Effector memory CD4-positive, alpha-beta T cell (primary cell): ENCODE data around the gene SLC17A7.
"Not testable (repeated sequence)": the region's sequence is repeated elsewhere in the genome, so short reads cannot be mapped to it uniquely, and the experiment has no call there.

Experiments
- DNase-seq, 3 donors: peaks; one replicate each; pipeline ENCODE4 v3.0.0-alpha.2; 2020
- H3K27ac ChIP-seq: 2 replicates; pipeline ENCODE4 v1.7.0; 2013; ENCODE audit warnings: mild to moderate bottlenecking, low read length, moderate library complexity; ENCODE audit not compliant: insufficient read depth, poor library complexity, severe bottlenecking
- H3K27me3 ChIP-seq: replicated peaks from 2 replicates; pipeline ENCODE4 v1.7.0; 2013; ENCODE audit warnings: mild to moderate bottlenecking, low read length; ENCODE audit not compliant: insufficient read depth, control insufficient read depth, poor library complexity, severe bottlenecking
- H3K36me3 ChIP-seq: 2 replicates; pipeline ENCODE4 v1.7.0; 2013; ENCODE audit warnings: mild to moderate bottlenecking, low read length, moderate library complexity; ENCODE audit not compliant: control insufficient read depth, insufficient read depth
- H3K4me1 ChIP-seq: 2 replicates; pipeline ENCODE4 v1.7.0; 2013; ENCODE audit warnings: low read length, mild to moderate bottlenecking; ENCODE audit not compliant: control insufficient read depth, insufficient read depth, poor library complexity, severe bottlenecking
- H3K4me3 ChIP-seq: 2 replicates; pipeline ENCODE4 v1.7.0; 2013; ENCODE audit warnings: low read length, low read depth, mild to moderate bottlenecking; ENCODE audit not compliant: insufficient read depth, poor library complexity, severe bottlenecking
- H3K9me3 ChIP-seq: 2 replicates; pipeline ENCODE4 v1.7.0; 2013; ENCODE audit warnings: mild to moderate bottlenecking, low read length, moderate library complexity; ENCODE audit not compliant: control insufficient read depth

Gene SLC17A7

DNA sequence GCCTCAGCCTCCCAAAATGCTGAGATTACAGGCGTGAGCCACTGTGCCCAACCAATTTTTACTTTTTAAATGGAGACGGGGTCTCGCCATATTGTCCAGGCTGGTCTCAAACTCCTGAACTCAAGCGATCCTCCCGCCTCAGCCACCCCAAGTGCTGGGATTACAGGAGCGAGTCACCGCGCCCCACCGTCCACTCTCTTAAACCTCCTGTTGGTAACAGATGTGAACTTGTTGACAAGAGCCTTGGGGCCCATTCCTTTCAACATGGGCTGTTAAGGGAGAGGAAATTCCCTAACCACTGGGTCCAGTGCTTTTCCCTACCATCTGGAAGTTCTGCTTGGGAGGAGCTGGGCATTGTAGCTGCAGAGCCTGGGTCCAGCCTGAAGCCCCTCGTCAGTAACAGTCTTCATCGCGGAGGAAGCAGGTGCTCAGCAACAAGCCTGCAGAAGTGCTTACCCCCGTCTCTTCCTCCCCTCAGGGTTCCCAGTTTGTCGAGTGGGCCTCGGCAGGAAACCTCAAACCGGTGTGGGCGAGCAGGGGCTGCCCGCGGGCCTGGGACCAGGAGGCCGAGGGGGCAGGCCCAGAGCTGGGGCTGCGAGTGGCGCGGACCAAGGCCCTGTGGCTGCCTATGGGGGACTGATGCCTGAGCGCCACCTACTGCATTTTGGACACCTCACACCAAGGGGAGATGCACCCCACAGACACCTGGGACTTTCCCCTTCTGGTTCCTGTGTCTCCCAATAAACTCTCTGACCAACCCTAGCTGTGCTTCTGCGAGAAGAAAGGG is 28.7 kb upstream of the SLC17A7 start:
- no peak overlapping the region for H3K4me3 ChIP-seq
- H3K9me3 ChIP-seq: no peaks in the 10 kb centered on the region
- H3K27ac ChIP-seq: peak overlapping the region; percentile 93
- peaks cover 55% of the 10 kb centered on the region for H3K4me1 ChIP-seq
- H3K27me3 ChIP-seq: no peaks in the 10 kb centered on the region
- H3K36me3 ChIP-seq: peaks cover 14% of the 10 kb centered on the region
- DNase-seq: peak; percentile 71 to 83 (median 77)

DNA sequence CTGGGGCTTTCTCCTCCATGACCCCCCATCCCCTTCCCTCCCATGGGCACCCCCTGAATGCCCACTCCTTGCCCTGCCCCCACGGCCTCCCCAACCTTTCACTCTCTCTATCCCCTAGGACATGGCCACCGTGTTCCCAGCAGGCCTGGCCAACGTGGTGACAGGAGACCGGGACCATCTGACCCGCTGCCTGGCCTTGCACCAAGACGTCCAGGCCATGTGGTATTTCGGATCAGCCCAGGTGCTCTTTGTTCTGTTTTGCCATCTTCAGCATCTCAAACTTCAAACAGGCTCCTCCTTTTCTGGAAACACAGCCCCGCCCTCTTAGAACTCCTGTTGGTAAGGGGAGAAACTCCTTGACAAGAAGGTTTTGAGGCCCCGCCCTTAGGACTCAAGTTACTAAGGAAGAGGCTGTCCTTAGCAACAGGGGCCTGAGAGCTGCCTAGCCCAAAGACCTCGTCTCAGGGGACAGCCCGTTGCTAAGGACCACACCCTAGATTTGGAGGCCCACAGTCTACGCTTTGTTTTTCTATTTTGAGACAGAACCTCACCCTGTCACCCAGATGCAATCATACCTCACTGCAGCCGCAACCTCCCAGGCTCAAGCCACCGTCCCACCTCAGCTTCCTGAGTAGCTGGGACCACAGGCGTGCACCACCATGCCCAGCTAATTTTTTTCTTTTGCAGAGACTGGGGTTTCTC is 27.6 kb upstream of the SLC17A7 start:
- peak; percentile 90 to 94 (median 93) for DNase-seq
- Histone ChIP-seq H3K27me3 (no peaks in the 10 kb centered on the region), H3K9me3 (no peaks in the 10 kb centered on the region), H3K27ac (peak overlapping the region; percentile 93), H3K4me3 (peak overlapping the region; percentile 23), H3K4me1 (peaks cover 55% of the 10 kb centered on the region), H3K36me3 (peaks cover 24% of the 10 kb centered on the region)

DNA sequence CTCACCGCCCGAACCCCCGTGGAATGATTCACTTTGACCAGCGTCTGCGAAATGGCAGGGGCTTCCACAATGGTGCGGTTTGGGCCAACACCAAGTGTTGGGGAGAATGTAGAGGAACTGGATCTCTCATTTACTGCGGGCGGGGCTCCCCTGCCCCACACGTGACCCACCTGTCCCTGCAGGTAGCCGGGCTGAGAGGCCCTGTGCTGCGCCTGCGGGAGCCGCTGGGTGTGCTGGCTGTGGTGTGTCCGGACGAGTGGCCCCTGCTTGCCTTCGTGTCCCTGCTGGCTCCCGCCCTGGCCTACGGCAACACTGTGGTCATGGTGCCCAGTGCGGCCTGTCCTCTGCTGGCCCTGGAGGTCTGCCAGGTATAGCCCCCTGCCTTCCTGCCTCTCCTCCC is 26.9 kb upstream of the SLC17A7 start:
- Histone ChIP-seq H3K9me3 (no peaks in the 10 kb centered on the region), H3K27me3 (no peaks in the 10 kb centered on the region), H3K27ac (peak overlapping the region; percentile 93), H3K4me1 (peaks cover 48% of the 10 kb centered on the region), H3K4me3 (peak overlapping the region; percentile 23), H3K36me3 (peaks cover 26% of the 10 kb centered on the region)
- DNase-seq: no peak

DNA sequence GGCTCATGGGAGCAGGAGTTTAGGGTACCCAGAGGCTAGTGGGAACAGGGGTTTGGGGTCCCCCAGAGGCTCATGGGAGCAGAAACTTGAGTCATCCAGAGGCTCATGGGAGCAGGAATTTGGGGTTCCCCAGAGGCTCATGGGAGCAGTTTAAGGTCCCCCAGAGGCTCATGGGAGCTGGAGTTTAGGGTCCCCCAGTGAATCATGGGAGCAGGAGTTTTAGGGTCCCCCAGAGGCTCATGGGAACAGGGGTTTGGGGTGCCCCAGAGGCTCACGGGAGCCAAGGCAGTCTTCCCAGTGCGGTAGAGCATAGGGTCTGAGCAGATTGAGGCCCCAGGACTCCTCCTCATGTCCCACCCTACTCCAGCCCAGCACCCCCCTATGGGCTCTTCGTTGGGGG is 24.0 kb upstream of the SLC17A7 start:
- Histone ChIP-seq H3K4me1 (peaks cover 27% of the 10 kb centered on the region), H3K27me3 (no peaks in the 10 kb centered on the region), H3K4me3 (no peak overlapping the region), H3K36me3 (peaks cover 31% of the 10 kb centered on the region), H3K9me3 (no peaks in the 10 kb centered on the region), H3K27ac (peak overlapping the region; percentile 55)
- DNase-seq: no peak

DNA sequence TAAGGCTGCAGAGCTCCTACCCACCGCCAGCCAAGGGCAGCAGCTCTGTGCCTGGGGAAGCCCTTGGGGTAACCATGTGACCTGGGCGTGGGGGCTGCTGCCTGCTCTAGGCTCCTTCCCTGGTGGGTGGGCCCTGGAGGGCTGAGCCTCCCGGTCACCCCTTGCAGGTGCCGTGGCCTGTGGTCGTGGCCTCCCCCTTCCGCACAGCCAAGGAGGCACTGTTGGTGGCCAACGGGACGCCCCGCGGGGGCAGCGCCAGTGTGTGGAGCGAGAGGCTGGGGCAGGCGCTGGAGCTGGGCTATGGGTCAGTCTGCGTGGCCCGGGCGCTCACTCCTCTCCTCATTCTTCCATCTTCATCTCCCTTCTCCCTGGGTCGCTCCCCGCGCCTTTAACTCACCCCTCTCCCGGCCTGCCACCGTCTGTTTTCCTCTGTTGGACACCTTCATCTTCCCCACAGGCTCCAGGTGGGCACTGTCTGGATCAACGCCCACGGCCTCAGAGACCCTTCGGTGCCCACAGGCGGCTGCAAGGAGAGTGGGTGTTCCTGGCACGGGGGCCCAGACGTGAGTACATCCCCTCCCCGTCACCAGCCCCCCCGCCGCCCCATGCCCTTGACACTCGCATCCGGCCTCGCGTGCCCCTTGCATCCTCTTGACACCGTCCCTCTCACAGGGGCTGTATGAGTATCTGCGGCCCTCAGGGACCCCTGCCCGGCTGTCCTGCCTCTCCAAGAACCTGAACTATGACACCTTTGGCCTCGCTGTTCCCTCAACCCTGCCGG is 22.8 kb upstream of the SLC17A7 start:
- Histone ChIP-seq H3K27me3 (no peaks in the 10 kb centered on the region), H3K9me3 (no peaks in the 10 kb centered on the region), H3K4me1 (peaks cover 17% of the 10 kb centered on the region), H3K4me3 (no peak overlapping the region), H3K27ac (no peak overlapping the region), H3K36me3 (peaks cover 39% of the 10 kb centered on the region)
- no peak for DNase-seq

DNA sequence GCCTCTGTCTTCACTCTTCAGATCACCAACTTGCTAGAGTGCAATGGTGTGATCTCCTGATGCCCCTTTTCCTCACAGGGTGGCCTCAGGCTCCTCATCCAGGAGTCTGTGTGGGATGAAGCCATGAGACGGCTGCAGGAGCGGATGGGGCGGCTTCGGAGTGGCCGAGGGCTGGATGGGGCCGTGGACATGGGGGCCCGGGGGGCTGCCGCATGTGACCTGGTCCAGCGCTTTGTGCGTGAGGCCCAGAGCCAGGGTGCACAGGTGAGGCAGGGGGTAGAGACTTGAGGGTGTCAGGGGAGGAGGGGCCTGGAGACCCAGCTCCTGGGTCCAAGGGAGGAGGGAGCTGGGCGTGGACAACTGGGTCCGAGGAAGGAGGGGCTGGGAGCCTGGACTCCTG is 21.2 kb upstream of the SLC17A7 start:
- no peaks in the 10 kb centered on the region for H3K27me3 ChIP-seq
- no peak overlapping the region for H3K4me3 ChIP-seq
- H3K36me3 ChIP-seq: peaks cover 39% of the 10 kb centered on the region
- peaks cover 11% of the 10 kb centered on the region for H3K4me1 ChIP-seq
- H3K27ac ChIP-seq: no peak overlapping the region
- DNase-seq: no peak
- no peaks in the 10 kb centered on the region for H3K9me3 ChIP-seq

DNA sequence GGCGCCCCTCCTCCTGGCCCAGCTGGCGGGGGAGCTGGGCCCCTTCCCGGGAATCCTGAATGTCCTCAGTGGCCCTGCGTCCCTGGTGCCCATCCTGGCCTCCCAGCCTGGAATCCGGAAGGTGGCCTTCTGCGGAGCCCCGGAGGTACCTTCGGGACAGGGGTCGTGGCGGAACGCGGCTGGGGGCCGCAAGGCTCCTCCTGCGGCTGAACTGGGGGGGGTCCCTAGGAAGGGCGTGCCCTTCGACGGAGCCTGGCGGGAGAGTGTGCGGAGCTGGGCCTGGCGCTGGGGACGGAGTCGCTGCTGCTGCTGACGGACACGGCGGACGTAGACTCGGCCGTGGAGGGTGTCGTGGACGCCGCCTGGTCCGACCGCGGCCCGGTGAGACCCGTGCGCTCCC is 20.3 kb upstream of the SLC17A7 start:
- Histone ChIP-seq H3K4me1 (peaks cover 8% of the 10 kb centered on the region), H3K27me3 (no peaks in the 10 kb centered on the region), H3K36me3 (peaks cover 39% of the 10 kb centered on the region), H3K27ac (no peak overlapping the region), H3K9me3 (no peaks in the 10 kb centered on the region), H3K4me3 (no peak overlapping the region)
- DNase-seq: no peak

DNA sequence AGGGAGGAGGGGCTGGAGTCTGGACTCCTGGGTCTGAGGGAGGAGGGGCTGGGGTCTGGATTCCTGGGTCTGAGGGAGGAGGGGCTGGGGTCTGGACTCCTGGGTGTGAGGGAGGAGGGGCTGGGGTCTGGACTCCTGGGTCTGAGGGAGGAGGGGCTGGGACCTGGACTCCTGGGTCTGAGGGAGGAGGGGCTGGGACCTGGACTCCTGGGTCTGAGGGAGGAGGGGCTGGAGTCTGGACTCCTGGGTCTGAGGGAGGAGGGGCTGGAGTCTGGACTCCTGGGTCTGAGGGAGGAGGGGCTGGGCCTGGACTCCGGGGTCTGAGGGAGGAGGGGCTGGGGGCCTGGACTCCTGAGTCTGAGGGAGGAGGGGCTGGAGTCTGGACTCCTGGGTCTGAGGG is 19.8 kb upstream of the SLC17A7 start:
- not testable (repeated sequence) for H3K9me3 ChIP-seq, DNase-seq, H3K27me3 ChIP-seq, H3K4me1 ChIP-seq, H3K4me3 ChIP-seq, H3K27ac ChIP-seq
- peaks cover 36% of the 10 kb centered on the region for H3K36me3 ChIP-seq

DNA sequence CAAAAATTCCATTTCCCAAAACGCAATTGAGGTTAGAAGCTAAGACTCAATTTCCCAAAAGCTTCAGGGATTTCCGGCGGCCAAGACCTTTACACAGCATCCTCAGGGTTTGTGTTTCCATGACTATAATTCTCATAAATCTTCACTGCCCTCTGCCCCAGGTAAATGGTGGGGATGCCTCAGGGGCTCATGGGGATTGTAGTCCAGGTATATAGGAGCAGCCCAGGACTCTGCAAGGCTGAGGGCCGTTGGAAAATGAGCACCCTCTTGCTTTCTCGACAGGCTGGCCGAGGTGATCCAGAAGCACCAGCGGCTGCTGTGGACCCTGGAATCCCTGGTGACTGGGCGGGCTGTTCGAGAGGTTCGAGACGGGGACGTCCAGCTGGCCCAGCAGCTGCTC is 18.1 kb upstream of the SLC17A7 start:
- Histone ChIP-seq H3K36me3 (peaks cover 20% of the 10 kb centered on the region), H3K27ac (no peak overlapping the region)

DNA sequence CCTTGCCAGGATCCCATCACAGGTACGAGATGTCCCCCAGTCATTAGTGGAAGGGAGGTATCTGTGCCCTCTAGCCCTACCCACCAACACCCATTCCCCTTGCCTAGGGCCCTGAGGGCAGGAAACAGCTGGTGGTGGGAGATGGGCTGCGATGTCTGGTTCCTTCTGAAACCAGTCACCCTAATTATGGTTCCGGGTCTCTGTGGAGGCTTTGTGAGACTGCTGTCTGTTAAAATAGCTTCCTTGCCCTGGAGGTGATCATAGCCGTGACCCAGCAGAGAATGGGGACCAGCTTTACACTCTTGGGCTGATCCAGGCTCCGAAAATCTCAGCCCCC is 17.2 kb upstream of the SLC17A7 start:
- Histone ChIP-seq H3K9me3 (no peaks in the 10 kb centered on the region), H3K4me1 (peaks cover 15% of the 10 kb centered on the region), H3K4me3 (no peak overlapping the region), H3K27me3 (no peaks in the 10 kb centered on the region), H3K36me3 (peaks cover 13% of the 10 kb centered on the region), H3K27ac (peak overlapping the region; percentile 56)
- DNase-seq: no peak

More for the DNA sequence above, 18.1 kb upstream of the SLC17A7 start:
- H3K4me1 ChIP-seq: peaks cover 7% of the 10 kb centered on the region
- no peak for DNase-seq
- H3K4me3 ChIP-seq: no peak overlapping the region
- no peaks in the 10 kb centered on the region for H3K9me3 ChIP-seq
- no peaks in the 10 kb centered on the region for H3K27me3 ChIP-seq
